Activated T-cell treated with anti-CD3 and anti-CD28 coated beads, Interleukin-2, amount 50 U/mL, for 24 hours (primary cell): ENCODE data around the gene GPS2.
"Not testable (repeated sequence)": the region's sequence is repeated elsewhere in the genome, so short reads cannot be mapped to it uniquely, and the experiment has no call there.

Experiments
- DNase-seq: peaks from one replicate; pipeline ENCODE4 v3.0.0-alpha.2; 2020
- H3K27ac Mint-ChIP-seq: 2 replicates; pipeline ENCODE4 v1.8.0; 2020; ENCODE audit warnings: mild to moderate bottlenecking, mixed read lengths
- H3K27me3 Mint-ChIP-seq: 2 replicates; pipeline ENCODE4 v1.8.0; 2020; ENCODE audit warnings: mixed read lengths
- H3K36me3 Mint-ChIP-seq: 2 replicates; pipeline ENCODE4 v1.8.0; 2020; ENCODE audit warnings: low read depth, mixed read lengths
- H3K4me1 Mint-ChIP-seq: 2 replicates; pipeline ENCODE4 v1.8.0; 2020; ENCODE audit warnings: low read depth, mixed read lengths
- H3K4me3 Mint-ChIP-seq: 2 replicates; pipeline ENCODE4 v1.8.0; 2020; ENCODE audit warnings: mild to moderate bottlenecking, moderate library complexity, mixed read lengths
- H3K9me3 Mint-ChIP-seq: 2 replicates; pipeline ENCODE4 v1.8.0; 2020; ENCODE audit warnings: mixed read lengths

The GPS2 gene

DNA sequence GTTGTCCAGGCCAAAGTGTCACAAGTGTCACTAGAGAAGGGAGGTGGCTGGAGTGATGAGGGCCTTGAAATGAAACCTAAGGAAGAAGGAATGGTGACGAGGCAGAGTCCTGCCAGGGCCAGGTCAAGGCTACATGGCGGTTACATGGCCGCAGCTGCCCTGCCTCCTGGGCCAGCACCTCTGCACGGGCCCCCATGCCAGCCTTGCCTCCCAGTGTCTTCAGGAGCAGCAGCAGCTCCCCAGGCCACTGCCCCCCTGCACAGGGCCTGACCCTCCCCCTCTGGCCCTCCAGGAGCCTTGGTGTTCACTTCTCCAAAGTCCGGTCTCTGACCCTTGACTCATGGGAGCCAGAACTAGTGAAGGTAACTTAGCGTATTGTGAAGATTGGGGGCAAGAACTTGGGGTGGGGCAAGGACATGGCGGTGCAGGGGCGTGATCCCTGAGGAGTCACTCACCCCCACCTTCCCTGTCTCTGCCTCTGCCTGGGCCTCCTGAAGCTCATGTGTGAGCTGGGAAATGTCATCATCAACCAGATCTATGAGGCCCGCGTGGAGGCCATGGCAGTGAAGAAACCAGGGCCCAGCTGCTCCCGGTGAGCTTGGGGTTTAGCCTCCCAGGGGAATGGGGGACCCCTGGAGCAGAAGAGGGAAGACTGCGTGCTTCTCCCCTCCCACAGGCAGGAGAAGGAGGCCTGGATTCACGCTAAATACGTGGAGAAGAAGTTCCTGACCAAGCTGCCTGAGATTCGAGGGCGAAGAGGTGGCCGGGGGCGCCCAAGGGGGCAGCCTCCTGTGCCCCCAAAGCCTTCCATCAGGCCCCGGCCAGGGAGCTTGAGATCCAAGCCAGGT is 32.7 kb upstream of the GPS2 start:
- DNase-seq: no peak
- Mint-ChIP-seq H3K27ac (peak overlapping the region; percentile 37), H3K4me3 (no peak overlapping the region), H3K27me3 (no peaks in the 10 kb centered on the region), H3K4me1 (peaks cover 35% of the 10 kb centered on the region), H3K9me3 (no peaks in the 10 kb centered on the region), H3K36me3 (peaks cover 90% of the 10 kb centered on the region)

DNA sequence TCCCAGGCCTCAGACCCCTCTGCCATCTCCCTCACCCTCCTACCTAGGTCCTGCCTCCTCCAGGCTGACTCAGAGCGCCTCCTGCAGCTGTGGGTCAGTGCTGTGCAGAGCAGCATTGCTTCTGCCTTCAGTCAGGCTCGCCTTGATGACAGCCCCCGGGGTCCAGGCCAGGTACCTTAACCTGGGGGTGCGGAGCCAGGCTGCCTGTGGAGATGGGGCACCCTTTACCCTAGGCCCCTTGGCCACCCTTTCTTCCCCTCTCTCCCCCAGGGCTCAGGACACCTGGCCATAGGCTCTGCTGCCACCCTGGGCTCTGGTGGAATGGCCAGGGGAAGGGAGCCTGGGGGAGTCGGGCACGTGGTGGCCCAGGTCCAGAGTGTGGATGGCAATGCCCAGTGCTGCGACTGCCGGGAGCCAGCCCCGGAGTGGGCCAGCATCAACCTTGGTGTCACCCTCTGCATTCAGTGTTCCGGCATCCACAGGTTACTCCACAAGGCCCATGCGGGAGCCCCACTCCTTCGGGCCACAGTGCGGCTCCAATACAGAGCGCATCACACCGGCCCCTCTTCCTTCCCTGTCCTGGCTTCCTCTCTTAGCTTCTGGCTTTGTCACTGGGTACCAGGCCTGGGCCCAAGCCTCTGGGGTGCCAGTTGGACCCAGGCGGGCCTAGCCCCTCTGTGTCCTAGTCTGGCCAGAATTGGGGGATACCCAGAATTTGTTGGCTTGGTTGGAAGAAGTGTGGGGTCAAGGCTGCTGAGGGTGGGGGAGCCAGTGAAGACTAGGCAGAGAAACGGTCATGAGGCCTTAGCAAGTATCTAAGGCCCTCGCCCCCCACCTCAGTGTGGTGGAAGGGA is 31.8 kb upstream of the GPS2 start:
- no peak for DNase-seq
- H3K27ac Mint-ChIP-seq: peak overlapping the region; percentile 37
- no peak overlapping the region for H3K4me3 Mint-ChIP-seq

GRCh38 chr17:7343250-7343649 is 28.1 kb upstream of the GPS2 start:
- Mint-ChIP-seq H3K4me3 (no peak overlapping the region), H3K9me3 (no peaks in the 10 kb centered on the region), H3K27ac (peak overlapping the region; percentile 81), H3K36me3 (peaks cover 94% of the 10 kb centered on the region), H3K4me1 (peaks cover 15% of the 10 kb centered on the region), H3K27me3 (no peaks in the 10 kb centered on the region)
- peak; percentile 29 for DNase-seq

More for the DNA sequence above, 31.8 kb upstream of the GPS2 start:
- no peaks in the 10 kb centered on the region for H3K27me3 Mint-ChIP-seq
- peaks cover 27% of the 10 kb centered on the region for H3K4me1 Mint-ChIP-seq
- H3K36me3 Mint-ChIP-seq: peaks cover 91% of the 10 kb centered on the region
- H3K9me3 Mint-ChIP-seq: no peaks in the 10 kb centered on the region

- H3K36me3 Mint-ChIP-seq: peaks cover 92% of the 10 kb centered on the region
- no peak for DNase-seq
- no peaks in the 10 kb centered on the region for H3K9me3 Mint-ChIP-seq
- H3K4me3 Mint-ChIP-seq: no peak overlapping the region
- peak overlapping the region; percentile 71 for H3K27ac Mint-ChIP-seq
- H3K27me3 Mint-ChIP-seq: no peaks in the 10 kb centered on the region
- H3K4me1 Mint-ChIP-seq: peaks cover 27% of the 10 kb centered on the region
Measured at GRCh38 chr17:7341842-7342241, 26.7 kb upstream of the GPS2 start.

GRCh38 chr17:7340179-7340578 is 25.0 kb upstream of the GPS2 start:
- peaks cover 79% of the 10 kb centered on the region for H3K36me3 Mint-ChIP-seq
- no peaks in the 10 kb centered on the region for H3K27me3 Mint-ChIP-seq
- DNase-seq: no peak
- peak overlapping the region; percentile 80 for H3K27ac Mint-ChIP-seq
- no peak overlapping the region for H3K4me3 Mint-ChIP-seq
- peaks cover 39% of the 10 kb centered on the region for H3K4me1 Mint-ChIP-seq
- H3K9me3 Mint-ChIP-seq: no peaks in the 10 kb centered on the region

DNA sequence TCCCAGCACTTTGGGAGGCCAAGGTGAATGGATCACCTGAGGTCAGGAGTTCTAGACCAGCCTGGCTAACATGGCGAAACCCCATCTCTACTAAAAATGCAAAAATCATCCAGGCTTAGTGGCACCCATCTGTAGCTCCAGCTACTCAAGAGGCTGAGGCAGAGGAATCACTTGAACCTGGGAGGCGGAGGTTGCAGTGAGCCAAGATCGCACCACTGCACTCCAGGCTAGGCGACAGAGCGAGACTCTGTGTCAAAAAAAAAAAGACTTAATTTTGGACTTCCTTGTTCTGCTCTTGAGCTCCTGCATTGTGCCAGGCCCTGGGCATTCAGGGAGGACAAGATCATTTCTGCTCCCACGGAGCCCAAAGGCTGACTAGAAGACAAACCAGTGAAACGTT is 22.4 kb upstream of the GPS2 start:
- not testable (repeated sequence) for H3K27me3 Mint-ChIP-seq, DNase-seq, H3K9me3 Mint-ChIP-seq
- peaks cover 54% of the 10 kb centered on the region for H3K4me1 Mint-ChIP-seq
- peaks cover 55% of the 10 kb centered on the region for H3K36me3 Mint-ChIP-seq
- peak overlapping the region; percentile 85 for H3K4me3 Mint-ChIP-seq
- H3K27ac Mint-ChIP-seq: peak overlapping the region; percentile 94

DNA sequence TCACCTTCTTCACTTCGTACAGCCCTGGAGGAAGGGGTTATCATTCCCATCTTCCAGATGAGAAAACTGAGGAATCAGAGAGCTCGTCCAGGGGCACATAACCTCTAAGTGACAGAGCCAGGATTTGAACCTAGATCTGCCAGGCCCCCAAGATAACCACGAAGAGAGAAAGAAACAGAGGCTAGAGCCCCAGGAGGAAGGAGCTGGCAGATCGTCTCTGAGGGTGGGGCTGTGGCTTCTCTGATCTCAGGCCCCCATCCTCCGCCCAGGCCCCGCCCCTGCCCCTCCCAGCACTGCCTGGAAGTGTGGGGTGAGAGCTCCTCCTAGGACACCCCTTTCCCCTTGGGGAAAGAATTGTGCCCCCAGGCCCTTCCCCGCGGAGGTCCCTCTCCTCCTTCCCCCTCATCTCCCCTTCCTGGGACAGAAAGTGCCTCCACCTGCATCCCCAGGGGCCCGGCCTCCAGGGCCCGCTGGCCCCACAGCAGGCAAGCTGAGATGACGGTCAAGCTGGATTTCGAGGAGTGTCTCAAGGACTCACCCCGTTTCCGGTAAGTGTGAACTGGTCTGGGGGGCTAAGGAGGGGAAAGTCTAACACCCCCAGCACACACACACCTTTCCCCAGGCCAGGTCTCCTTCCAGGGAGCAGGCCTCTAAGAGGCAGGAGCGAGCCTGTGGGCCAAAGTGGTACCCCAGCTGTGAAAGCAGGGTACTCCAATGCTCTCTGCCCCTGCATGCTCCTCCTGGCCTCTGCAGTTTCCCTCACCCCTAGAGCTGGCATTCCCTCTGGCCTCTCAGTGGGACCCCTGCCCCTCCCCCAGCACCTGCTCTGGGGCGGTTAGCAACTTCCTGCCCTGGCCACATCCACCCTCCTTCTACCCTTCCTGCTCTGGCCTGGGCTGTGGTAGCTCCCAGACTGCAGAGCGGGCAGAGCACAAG is 21.3 kb upstream of the GPS2 start, which contains the start of gene ACAP1:
ACAP1 (plus strand) TSS at position 290 of the 936 bp plus-strand sequence; CDS start at position 496, 206 bp downstream.
- DNase-seq: peak; percentile 88
- H3K4me1 Mint-ChIP-seq: peaks cover 62% of the 10 kb centered on the region

GRCh38 chr17:7335765-7336164 is 20.6 kb upstream of the GPS2 start:
- Mint-ChIP-seq H3K4me1 (peaks cover 64% of the 10 kb centered on the region), H3K4me3 (peak overlapping the region; percentile 85), H3K27ac (peak overlapping the region; percentile 94), H3K36me3 (peaks cover 38% of the 10 kb centered on the region)
- H3K27me3 Mint-ChIP-seq, H3K9me3 Mint-ChIP-seq, DNase-seq: not testable (repeated sequence)

More for the DNA sequence above, 21.3 kb upstream of the GPS2 start, which contains the start of gene ACAP1:
- peak within 1 kb of the TSS; percentile 85 for H3K4me3 Mint-ChIP-seq
- H3K27ac Mint-ChIP-seq: peak within 1 kb of the TSS; percentile 94
- H3K36me3 Mint-ChIP-seq: peaks cover 44% of the 10 kb centered on the region
- H3K27me3 Mint-ChIP-seq: no peaks in the 10 kb centered on the region
- no peaks in the 10 kb centered on the region for H3K9me3 Mint-ChIP-seq

DNA sequence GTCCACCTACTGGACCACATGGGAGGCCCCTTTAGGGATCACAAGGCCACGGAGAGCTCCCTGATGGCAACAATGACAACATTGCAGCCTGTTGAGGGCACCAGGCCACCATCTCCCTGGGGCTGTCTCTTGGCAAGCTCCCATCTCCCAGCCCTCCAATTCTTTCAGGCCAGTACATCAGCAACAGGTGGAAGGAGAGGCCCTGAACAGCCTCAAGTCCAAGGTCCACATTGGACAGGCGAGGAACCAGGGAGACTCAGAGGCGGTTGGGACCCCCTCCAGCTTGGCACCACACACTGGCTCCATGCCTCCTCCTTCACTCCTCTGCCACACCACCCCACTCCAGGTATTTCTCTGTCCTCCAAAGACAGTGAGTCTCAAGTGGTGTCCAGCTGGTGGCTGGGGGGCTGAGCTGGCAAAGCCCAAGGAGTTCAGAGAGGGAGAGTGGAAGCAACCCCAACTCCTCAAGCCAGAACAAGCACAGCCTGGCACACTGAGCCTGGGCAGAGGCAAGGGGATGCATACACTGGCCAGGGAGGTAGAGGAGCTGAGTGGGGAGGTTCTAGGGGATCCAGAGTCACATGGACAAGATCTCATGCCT is 19.9 kb upstream of the GPS2 start:
- Mint-ChIP-seq H3K4me3 (peak overlapping the region; percentile 85), H3K27ac (peak overlapping the region; percentile 94), H3K36me3 (peaks cover 32% of the 10 kb centered on the region), H3K9me3 (no peaks in the 10 kb centered on the region), H3K27me3 (no peaks in the 10 kb centered on the region), H3K4me1 (peaks cover 66% of the 10 kb centered on the region)
- DNase-seq: no peak

GRCh38 chr17:7332600-7333069 is 17.5 kb upstream of the GPS2 start:
- H3K4me3 Mint-ChIP-seq: peak overlapping the region; percentile 52
- not testable (repeated sequence) for H3K9me3 Mint-ChIP-seq, H3K27me3 Mint-ChIP-seq
- H3K27ac Mint-ChIP-seq: peak overlapping the region; percentile 80
- peaks cover 26% of the 10 kb centered on the region for H3K36me3 Mint-ChIP-seq
- H3K4me1 Mint-ChIP-seq: peaks cover 69% of the 10 kb centered on the region
- peak; percentile 51 for DNase-seq

DNA sequence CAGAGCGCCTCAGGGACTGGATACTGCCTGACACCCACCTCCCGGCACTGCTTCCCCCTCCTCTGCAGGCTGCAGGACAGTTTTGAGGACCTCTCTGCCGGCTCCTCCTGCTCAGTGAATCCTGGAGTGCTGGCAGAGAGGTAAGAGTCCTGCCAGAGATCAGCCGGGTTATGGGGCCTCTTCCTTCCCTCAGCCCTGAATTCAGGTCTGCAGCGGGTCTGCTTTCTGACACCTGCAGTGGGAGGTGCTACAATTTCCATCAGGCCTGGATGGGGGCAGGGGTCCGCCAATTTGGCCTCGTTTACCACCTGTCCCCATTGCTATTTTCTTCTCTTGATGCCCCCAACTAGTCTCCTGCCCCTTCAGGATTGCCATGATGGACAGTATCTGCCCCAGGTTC is 17.0 kb upstream of the GPS2 start:
- Mint-ChIP-seq H3K4me3 (peak overlapping the region; percentile 52), H3K36me3 (peaks cover 24% of the 10 kb centered on the region), H3K27me3 (no peaks in the 10 kb centered on the region), H3K9me3 (no peaks in the 10 kb centered on the region), H3K4me1 (peaks cover 68% of the 10 kb centered on the region), H3K27ac (peak overlapping the region; percentile 80)
- DNase-seq: no peak

GRCh38 chr17:7330638-7331015 is 15.5 kb upstream of the GPS2 start:
- peaks cover 63% of the 10 kb centered on the region for H3K4me1 Mint-ChIP-seq
- peak overlapping the region; percentile 97 for H3K4me3 Mint-ChIP-seq
- H3K27me3 Mint-ChIP-seq: no peaks in the 10 kb centered on the region
- peak overlapping the region; percentile 98 for H3K27ac Mint-ChIP-seq
- no peaks in the 10 kb centered on the region for H3K9me3 Mint-ChIP-seq
- peaks cover 32% of the 10 kb centered on the region for H3K36me3 Mint-ChIP-seq
- no peak for DNase-seq

GRCh38 chr17:7329997-7330637 is 15.0 kb upstream of the GPS2 start:
- Mint-ChIP-seq H3K4me3 (peak overlapping the region; percentile 97), H3K36me3 (peaks cover 37% of the 10 kb centered on the region), H3K4me1 (peaks cover 58% of the 10 kb centered on the region), H3K9me3 (no peaks in the 10 kb centered on the region), H3K27ac (peak overlapping the region; percentile 98), H3K27me3 (no peaks in the 10 kb centered on the region)
- peak; percentile 89 for DNase-seq
